IMR-90 (cell line): Measurements from ENCODE around the gene TAF9. TPM values are rescaled to one million over a fixed set of nuclear protein-coding genes. Genes with fewer than 3 reads are reported as not detected.

Experiments
- ATAC-seq: fragments of 200-7000 bp; cut with Tn5 transposase; 2 replicates; pipeline ENCODE4 v1.9.1; 2020; ENCODE audit warnings: low read depth, mild to moderate bottlenecking, moderate library complexity
- BruUV-seq: library from RNA; stranded (reverse); fragments of 400-500 nt; replicated peaks from 2 replicates; lab custom pipeline; 2021; lab: Mats Ljungman, UMichigan
- CTCF ChIA-PET: fragments of 300-600 bp; formaldehyde crosslinking; extraction: SDS; loops from one replicate; lab custom pipeline; 2021; ENCODE audit warnings: antibody characterized with exemption; lab: Yijun Ruan, JAX
- POLR2A ChIA-PET: fragments of 300-600 bp; sonication (Branson Sonifier 250); formaldehyde crosslinking; loops from one replicate; lab custom pipeline; 2022; ENCODE audit warnings: antibody characterized with exemption; ENCODE audit not compliant: unreplicated experiment; lab: Charles Lee
- DNase-seq: peaks from one replicate; pipeline ENCODE4 v3.0.0; 2013
- H2AFZ ChIP-seq: replicated peaks from 2 replicates; pipeline ENCODE3; 2013; ENCODE audit warnings: low read length, mild to moderate bottlenecking; ENCODE audit not compliant: poor library complexity
- H2AK5ac ChIP-seq: 2 replicates; pipeline ENCODE4 v1.6.1; 2013; ENCODE audit warnings: low read depth, low read length, inconsistent platforms
- H2AK9ac ChIP-seq: replicated peaks from 2 replicates; pipeline ENCODE3; 2013; ENCODE audit warnings: mild to moderate bottlenecking, low read depth, low read length, moderate library complexity; ENCODE audit not compliant: poor library complexity
- H2BK120ac ChIP-seq: 2 replicates; pipeline ENCODE4 v1.6.1; 2013; ENCODE audit warnings: low read depth, low read length, inconsistent platforms
- H2BK15ac ChIP-seq: 3 replicates; pipeline ENCODE4 v1.6.1; 2013; ENCODE audit warnings: low read depth, low read length, inconsistent platforms
- H2BK20ac ChIP-seq: 2 replicates; pipeline ENCODE4 v1.6.1; 2013; ENCODE audit warnings: low read depth, mild to moderate bottlenecking, inconsistent platforms, low read length, moderate library complexity
- H2BK5ac ChIP-seq: 2 replicates; pipeline ENCODE4 v1.6.1; 2013; ENCODE audit warnings: mild to moderate bottlenecking, low read depth, low read length, inconsistent platforms; ENCODE audit not compliant: poor library complexity, severe bottlenecking
- H3K14ac ChIP-seq: replicated peaks from 2 replicates; pipeline ENCODE4 v1.6.1; 2013; ENCODE audit warnings: low read depth, low read length, inconsistent platforms
- H3K18ac ChIP-seq: 2 replicates; pipeline ENCODE4 v1.6.1; 2013; ENCODE audit warnings: low read depth, low read length, control low read depth
- H3K23ac ChIP-seq: 2 replicates; pipeline ENCODE4 v1.6.1; 2013; ENCODE audit warnings: low read depth, low read length, inconsistent platforms
- H3K27ac ChIP-seq: 2 replicates; pipeline ENCODE4 v1.5.1; 2013; ENCODE audit warnings: mild to moderate bottlenecking, control low read depth, low read length; ENCODE audit not compliant: insufficient read depth
- H3K27me3 ChIP-seq: 2 replicates; pipeline ENCODE4 v1.6.1; 2013; ENCODE audit warnings: low read length; ENCODE audit not compliant: control insufficient read depth, insufficient read depth
- H3K36me3 ChIP-seq: 2 replicates; pipeline ENCODE4 v1.6.1; 2013; ENCODE audit warnings: low read length, mixed read lengths; ENCODE audit not compliant: control insufficient read depth, insufficient read depth
- H3K4ac ChIP-seq: 2 replicates; pipeline ENCODE4 v1.6.1; 2013; ENCODE audit warnings: low read depth, low read length, inconsistent platforms
- H3K4me1 ChIP-seq: 2 replicates; pipeline ENCODE4 v1.6.1; 2013; ENCODE audit warnings: low read length, mixed read lengths; ENCODE audit not compliant: control insufficient read depth, insufficient read depth
- H3K4me2 ChIP-seq: 2 replicates; pipeline ENCODE4 v1.6.1; 2013; ENCODE audit warnings: low read depth, mild to moderate bottlenecking, control low read depth, low read length, moderate library complexity
- H3K4me3 ChIP-seq: 2 replicates; pipeline ENCODE4 v1.5.1; 2013; ENCODE audit warnings: low read depth, mild to moderate bottlenecking, control low read depth, low read length, moderate library complexity; ENCODE audit not compliant: insufficient read depth
- H3K56ac ChIP-seq: 2 replicates; pipeline ENCODE4 v1.6.1; 2013; ENCODE audit warnings: low read length, inconsistent platforms; ENCODE audit not compliant: insufficient read depth; ENCODE audit errors: extremely low read depth
- H3K79me1 ChIP-seq, 2 experiments: 2 replicates each; pipeline ENCODE4 v1.6.1; 2013; ENCODE audit warnings: low read length in 2 of 2, inconsistent platforms in 1 of 2, low read depth in 1 of 2
- H3K9ac ChIP-seq: 2 replicates; pipeline ENCODE4 v1.6.1; 2013; ENCODE audit warnings: low read depth, low read length, control low read depth
- H3K9me1 ChIP-seq: 2 replicates; pipeline ENCODE4 v1.6.1; 2013; ENCODE audit warnings: low read length, inconsistent platforms; ENCODE audit not compliant: insufficient read depth
- H3K9me3 ChIP-seq: 2 replicates; pipeline ENCODE4 v1.6.1; 2013; ENCODE audit warnings: low read length; ENCODE audit not compliant: control insufficient read depth, insufficient read depth
- H4K20me1 ChIP-seq: 2 replicates; pipeline ENCODE4 v1.6.1; 2013; ENCODE audit warnings: low read length, inconsistent platforms; ENCODE audit not compliant: insufficient read depth
- H4K5ac ChIP-seq: 2 replicates; pipeline ENCODE4 v1.6.1; 2013; ENCODE audit warnings: mild to moderate bottlenecking, low read depth, low read length, control low read depth
- H4K8ac ChIP-seq, 2 experiments: 2 replicates each; pipeline ENCODE4 v1.6.1; 2013; ENCODE audit warnings: low read depth in 2 of 2, low read length in 2 of 2, control low read depth in 1 of 2, inconsistent platforms in 1 of 2
- H4K91ac ChIP-seq: 2 replicates; pipeline ENCODE4 v1.6.1; 2013; ENCODE audit warnings: low read depth, low read length, inconsistent platforms; ENCODE audit not compliant: insufficient read depth
- BHLHE40 ChIP-seq: fragments of 150-350 bp; IDR thresholded peaks from 2 replicates; pipeline ENCODE4 v1.6.1; 2016; ENCODE audit warnings: mild to moderate bottlenecking, low read depth, low read length
- CHD1 ChIP-seq: IDR thresholded peaks from 2 replicates; pipeline ENCODE4 v1.6.1; 2012; ENCODE audit warnings: low read depth, low read length, improper control_type of control experiment
- MAFK ChIP-seq: IDR thresholded peaks from 2 replicates; pipeline ENCODE4 v1.6.1; 2012; ENCODE audit warnings: low read depth, low read length, improper control_type of control experiment
- MAZ ChIP-seq: IDR thresholded peaks from 2 replicates; pipeline ENCODE4 v1.6.1; 2012; ENCODE audit warnings: low read depth, mild to moderate bottlenecking, low read length, improper control_type of control experiment, moderate library complexity, borderline replicate concordance
- MXI1 ChIP-seq: IDR thresholded peaks from 2 replicates; pipeline ENCODE4 v1.6.1; 2012; ENCODE audit warnings: low read depth, mild to moderate bottlenecking, low read length, moderate library complexity, borderline replicate concordance
- RAD21 ChIP-seq: IDR thresholded peaks from 2 replicates; pipeline ENCODE4 v1.6.1; 2012; ENCODE audit warnings: low read length, improper control_type of control experiment
- RFX5 ChIP-seq: IDR thresholded peaks from 2 replicates; pipeline ENCODE4 v1.8.0; 2012; ENCODE audit warnings: low read depth, mild to moderate bottlenecking, low read length, moderate library complexity
- WGBS, 2 experiments: methylation state at CpG; one replicate each; pipeline versions ENCODE4 v1.1.5 to v1.1.7; 2013; ENCODE audit warnings: missing lambda C conversion rate in 2 of 2; ENCODE audit not compliant: insufficient read length in 1 of 2; ENCODE audit errors: extremely low coverage in 2 of 2; 5-methylcytosine and 5-hydroxymethylcytosine counted together
- dilution Hi-C: fragments of 300-500 bp; cut with HindIII; formaldehyde crosslinking; loops from one replicate; pipeline ENCODE4 v1.14.3; 2018; ENCODE audit warnings: low sequenced_read_pairs; ENCODE audit not compliant: unreplicated experiment
- in situ Hi-C: fragments of 300-500 bp; cut with MboI; formaldehyde crosslinking; loops from 3 replicates; pipeline ENCODE4 v1.14.3; 2019; ENCODE audit warnings: low sequenced_read_pairs, inconsistent platforms, mixed read lengths
- intact Hi-C: fragments of 100-400 bp; cut with micrococcal nuclease; formaldehyde crosslinking; loops from 2 replicates; pipeline ENCODE4 v1.10.0; 2022
- polyA plus RNA-seq, 3 experiments: library from polyadenylated mRNA; depleted of rRNA; stranded (reverse); fragments of >200 nt; gene quantifications; 2 replicates each; pipeline ENCODE4 v1.2.3, GENCODE V29; 2012; ENCODE audit warnings: low replicate concordance in 1 of 3
- total RNA-seq: library from RNA; depleted of rRNA; stranded (reverse); fragments of >200 nt; gene quantifications from 2 replicates; pipeline ENCODE4 v1.2.3, GENCODE V29; 2012
- TF ChIP-seq, protein P1 (sequence below): fragments of 150-350 bp; IDR thresholded peaks from 2 replicates; pipeline ENCODE4 v1.6.1; 2017; ENCODE audit warnings: mild to moderate bottlenecking, antibody characterized with exemption, low read length, low read depth

TAF9 gene
- total and polyA plus RNA-seq, 2 of the 4 experiments (the other 2 are of a cell fraction): 107 to 127 TPM

DNA sequence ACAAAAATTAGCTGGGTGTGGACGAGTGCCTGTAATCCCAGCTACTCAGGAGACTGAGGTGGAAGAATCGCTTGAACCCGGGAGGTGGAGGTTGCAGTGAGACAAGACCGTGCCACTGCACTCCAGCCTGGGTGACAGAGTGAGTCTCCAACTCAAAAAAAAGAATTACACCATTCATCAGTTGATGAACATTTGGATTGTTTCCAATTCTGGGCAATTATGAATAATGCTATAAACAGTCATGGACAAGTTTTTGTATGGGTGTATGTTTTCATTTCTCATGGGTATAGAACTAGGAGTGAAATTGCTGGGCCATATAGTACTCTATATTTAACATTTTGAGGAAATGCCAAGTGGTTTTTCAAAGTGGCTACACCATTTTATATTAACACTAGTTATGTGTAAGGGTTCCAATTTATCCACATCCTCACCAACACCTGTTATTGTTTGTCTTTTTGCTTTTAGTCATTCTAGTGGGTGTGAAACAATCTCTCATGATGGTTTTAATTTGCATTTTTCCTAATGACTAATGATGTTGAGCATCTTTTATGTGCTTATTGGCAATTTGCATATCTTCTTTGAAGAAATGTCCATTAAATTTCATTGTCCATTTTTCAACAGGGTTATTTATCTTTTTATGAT, 27.7 kb downstream of the TAF9 start:
- Histone ChIP-seq H3K9ac (no peak overlapping the region), H3K9me1 (no peaks in the 10 kb centered on the region), H3K56ac (no peak overlapping the region), H3K79me1 (no peaks in the 10 kb centered on the region), H3K4me1 (no peaks in the 10 kb centered on the region), H3K23ac (no peak overlapping the region), H3K18ac (no peak overlapping the region), H2AFZ (no peak overlapping the region), H2BK20ac (no peak overlapping the region), H2AK5ac (no peak overlapping the region), H2BK15ac (no peak overlapping the region), H2BK120ac (no peak overlapping the region), H4K20me1 (no peaks in the 10 kb centered on the region), H3K4me3 (no peak overlapping the region), H4K5ac (no peak overlapping the region), H3K27me3 (no peaks in the 10 kb centered on the region), H4K91ac (no peak overlapping the region), H4K8ac (no peak overlapping the region), H3K27ac (no peak overlapping the region), H3K4ac (no peak overlapping the region), H3K9me3 (no peaks in the 10 kb centered on the region), H3K14ac (no peak overlapping the region), H3K4me2 (no peak overlapping the region), H2BK5ac (no peak overlapping the region), H3K36me3 (no peaks in the 10 kb centered on the region), H2AK9ac (no peak overlapping the region)
- no peak for DNase-seq
- no CpG with 5 or more reads among the region's 4 CpGs for WGBS, 2 experiments
- in situ Hi-C loops: no loop called here
- POLR2A ChIA-PET: no interaction called here
- intact Hi-C loops: no loop called here
- no TSS peak for BruUV-seq
- TF ChIP-seq MXI1 (no peak), RFX5 (no peak), BHLHE40 (no peak), RAD21 (no peak), MAZ (no peak), MAFK (no peak), CHD1 (no peak)
- TF ChIP-seq, protein P1, sequence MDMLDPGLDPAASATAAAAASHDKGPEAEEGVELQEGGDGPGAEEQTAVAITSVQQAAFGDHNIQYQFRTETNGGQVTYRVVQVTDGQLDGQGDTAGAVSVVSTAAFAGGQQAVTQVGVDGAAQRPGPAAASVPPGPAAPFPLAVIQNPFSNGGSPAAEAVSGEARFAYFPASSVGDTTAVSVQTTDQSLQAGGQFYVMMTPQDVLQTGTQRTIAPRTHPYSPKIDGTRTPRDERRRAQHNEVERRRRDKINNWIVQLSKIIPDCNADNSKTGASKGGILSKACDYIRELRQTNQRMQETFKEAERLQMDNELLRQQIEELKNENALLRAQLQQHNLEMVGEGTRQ: no peak
- dilution Hi-C loops: no loop called here
- no peak for ATAC-seq
- CTCF ChIA-PET: no interaction called here
